ENCODE measurements around the gene TYR.
"Not testable (repeated sequence)": the region's sequence is repeated elsewhere in the genome, so short reads cannot be mapped to it uniquely, and the experiment has no call there.

GRCh38 chr11:89333704-89334103 lies 156.0 kb downstream of the TYR start:
- TF ChIP-seq EZH2phosphoT487 (IDR thresholded peaks at IDR 0.05; ENCODE audit: borderline replicate concordance, low read depth, low read length) = not testable (repeated sequence)
- TF ChIP-seq, protein P1, sequence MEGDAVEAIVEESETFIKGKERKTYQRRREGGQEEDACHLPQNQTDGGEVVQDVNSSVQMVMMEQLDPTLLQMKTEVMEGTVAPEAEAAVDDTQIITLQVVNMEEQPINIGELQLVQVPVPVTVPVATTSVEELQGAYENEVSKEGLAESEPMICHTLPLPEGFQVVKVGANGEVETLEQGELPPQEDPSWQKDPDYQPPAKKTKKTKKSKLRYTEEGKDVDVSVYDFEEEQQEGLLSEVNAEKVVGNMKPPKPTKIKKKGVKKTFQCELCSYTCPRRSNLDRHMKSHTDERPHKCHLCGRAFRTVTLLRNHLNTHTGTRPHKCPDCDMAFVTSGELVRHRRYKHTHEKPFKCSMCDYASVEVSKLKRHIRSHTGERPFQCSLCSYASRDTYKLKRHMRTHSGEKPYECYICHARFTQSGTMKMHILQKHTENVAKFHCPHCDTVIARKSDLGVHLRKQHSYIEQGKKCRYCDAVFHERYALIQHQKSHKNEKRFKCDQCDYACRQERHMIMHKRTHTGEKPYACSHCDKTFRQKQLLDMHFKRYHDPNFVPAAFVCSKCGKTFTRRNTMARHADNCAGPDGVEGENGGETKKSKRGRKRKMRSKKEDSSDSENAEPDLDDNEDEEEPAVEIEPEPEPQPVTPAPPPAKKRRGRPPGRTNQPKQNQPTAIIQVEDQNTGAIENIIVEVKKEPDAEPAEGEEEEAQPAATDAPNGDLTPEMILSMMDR (conservative IDR thresholded peaks at IDR 0.05; ENCODE audit: low read length) = not testable (repeated sequence)

Data from OCI-LY7 (cell line).